Activated CD4-positive, CD25-positive, alpha-beta regulatory T cell (primary cell): ENCODE results near the gene OLIG3.

Source experiments
- DNase-seq, 4 experiments: peaks; one replicate each; lab custom pipeline; 2025; lab: John Stamatoyannopoulos, UW

The OLIG3 gene

GRCh38 chr6:137494281-137494987, at the start of gene OLIG3:
TSS of gene OLIG3 (minus strand) at chr6:137494394. CDS start at chr6:137494170, 224 bp downstream.
- DNase-seq: no peak

GRCh38 chr6:137543114-137543513, 48.9 kb upstream of the OLIG3 start:
- no peak for DNase-seq

DNA sequence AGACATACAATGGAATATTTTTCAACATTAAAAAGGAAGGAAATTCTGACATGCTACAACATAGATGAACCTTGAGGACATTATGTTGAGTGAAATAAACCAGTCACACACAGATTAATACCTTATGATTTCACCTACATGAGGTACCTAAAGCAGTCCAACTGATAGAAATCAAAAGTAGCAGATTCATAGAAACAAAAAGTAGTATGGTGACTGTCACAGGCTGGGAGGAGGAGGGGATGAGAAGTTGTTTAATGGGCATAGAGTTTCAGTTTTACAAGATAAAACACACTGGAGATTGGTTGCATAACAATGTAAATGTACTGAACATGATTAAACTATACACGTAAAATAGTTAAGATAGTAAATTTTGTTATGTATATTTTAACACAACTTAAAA, 48.5 kb upstream of the OLIG3 start:
- DNase-seq: no peak

- no peak for DNase-seq
Observed at GRCh38 chr6:137541534-137542063, 47.4 kb upstream of the OLIG3 start.

DNA sequence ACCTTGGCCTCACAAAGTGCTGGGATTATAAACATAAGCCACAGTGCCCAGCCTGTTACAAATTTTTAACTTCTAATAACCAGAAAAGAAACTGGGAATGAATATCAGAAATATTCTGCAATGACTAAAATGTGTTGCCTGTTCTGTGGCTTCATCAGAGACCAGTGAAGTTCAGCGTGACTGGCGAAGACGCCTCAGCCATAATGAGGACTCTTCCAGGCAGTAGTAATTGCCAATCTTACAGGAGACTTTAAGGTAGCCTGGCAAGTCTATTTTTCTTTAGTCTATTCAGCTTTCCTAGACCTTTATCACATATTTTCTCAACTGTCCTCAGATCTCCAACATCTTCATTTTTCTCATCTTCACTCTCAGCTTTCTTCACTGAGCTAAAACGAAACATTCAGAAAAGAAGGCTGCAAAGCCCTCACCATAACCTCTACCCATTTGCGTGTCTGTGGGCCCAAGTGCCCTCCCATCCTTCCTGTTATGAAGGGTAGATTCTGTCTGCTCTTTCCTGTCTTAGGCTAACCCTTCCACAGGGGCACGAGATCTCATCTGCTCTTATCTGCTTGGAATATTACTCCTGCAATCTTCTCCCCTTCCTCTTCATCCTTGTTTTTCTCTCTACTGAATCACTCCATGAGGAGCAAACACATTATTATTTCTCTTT, 42.0 kb upstream of the OLIG3 start:
- DNase-seq: no peak

- DNase-seq: no peak
Observed at GRCh38 chr6:137531376-137532092, 37.3 kb upstream of the OLIG3 start.

GRCh38 chr6:137530404-137530803, 36.2 kb upstream of the OLIG3 start:
- no peak for DNase-seq

- DNase-seq: no peak
Observed at GRCh38 chr6:137522831-137523230, 28.6 kb upstream of the OLIG3 start.

DNA sequence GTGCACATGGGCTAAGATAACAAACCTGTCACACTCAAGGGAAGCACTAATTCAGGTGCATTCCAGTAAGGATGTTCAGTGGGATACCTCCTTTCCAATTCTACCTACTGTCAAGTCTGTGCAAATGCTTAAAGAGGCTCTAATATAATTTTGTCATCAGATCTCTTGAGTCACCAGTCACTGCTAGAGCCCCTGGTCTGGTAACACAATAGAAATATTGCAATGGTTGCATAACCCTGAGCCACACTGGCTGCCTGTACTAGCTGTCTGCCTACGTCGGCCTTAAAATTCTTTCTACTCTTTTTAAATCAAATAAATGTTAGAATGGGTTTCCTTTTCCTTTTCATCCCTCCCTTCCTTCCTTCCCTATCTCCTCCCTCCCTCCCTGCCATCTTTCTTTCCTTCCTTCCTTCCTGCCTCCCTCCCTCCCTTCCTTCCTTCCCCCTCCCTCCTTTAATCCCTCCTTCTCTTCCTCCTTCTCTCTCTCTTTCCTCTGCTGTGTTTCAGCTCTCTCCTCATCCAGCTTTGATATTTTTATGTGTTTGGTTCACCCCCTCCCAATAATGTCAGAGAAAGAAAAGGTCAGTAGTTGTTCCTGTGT, 28.1 kb upstream of the OLIG3 start:
- no peak for DNase-seq

DNA sequence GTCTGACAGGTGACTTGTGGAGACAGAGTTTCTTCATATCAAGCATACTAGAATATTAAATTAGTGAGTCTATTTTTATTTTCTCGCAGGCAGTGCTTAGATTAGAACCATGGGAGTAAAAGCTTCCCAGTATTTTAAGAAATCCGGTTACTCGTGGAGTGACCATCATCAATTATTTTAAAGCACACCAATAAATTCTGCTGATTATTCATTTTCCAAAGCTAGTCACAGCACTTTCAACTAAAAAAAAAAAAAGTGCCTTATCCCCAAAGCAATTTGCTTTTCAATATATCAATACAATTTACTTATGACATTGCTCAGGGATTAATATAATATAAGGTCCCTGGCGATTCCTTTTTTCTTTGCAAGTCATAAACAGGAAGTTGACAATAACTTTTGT, 26.3 kb upstream of the OLIG3 start:
- no peak for DNase-seq

DNA sequence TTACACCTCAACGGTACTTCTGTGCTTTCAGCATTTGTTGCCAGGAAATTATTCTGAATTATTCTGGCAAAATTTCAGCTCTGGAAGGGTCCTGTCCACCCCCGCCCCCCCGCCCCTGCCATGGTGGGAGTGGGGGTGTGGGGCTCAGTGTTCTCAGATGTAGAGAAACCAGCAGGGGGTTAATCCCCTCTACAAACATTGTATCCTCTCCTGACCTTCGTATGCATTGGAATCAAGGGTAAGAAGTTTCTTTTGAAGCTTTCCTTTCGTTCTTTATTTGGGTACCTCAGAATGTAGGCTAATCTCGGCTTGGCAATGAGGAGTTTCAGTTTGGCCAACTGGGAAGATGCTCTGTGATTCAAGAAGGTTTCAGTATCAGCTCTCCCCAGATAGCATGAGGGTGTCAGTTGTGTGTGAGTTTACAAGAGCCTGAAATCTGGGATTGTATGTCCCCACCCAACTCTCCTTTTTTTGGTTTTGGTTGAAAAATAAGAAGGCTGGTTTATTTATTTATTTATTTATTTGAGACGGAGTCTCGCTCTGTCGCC, 25.5 kb upstream of the OLIG3 start:
- no peak for DNase-seq

DNA sequence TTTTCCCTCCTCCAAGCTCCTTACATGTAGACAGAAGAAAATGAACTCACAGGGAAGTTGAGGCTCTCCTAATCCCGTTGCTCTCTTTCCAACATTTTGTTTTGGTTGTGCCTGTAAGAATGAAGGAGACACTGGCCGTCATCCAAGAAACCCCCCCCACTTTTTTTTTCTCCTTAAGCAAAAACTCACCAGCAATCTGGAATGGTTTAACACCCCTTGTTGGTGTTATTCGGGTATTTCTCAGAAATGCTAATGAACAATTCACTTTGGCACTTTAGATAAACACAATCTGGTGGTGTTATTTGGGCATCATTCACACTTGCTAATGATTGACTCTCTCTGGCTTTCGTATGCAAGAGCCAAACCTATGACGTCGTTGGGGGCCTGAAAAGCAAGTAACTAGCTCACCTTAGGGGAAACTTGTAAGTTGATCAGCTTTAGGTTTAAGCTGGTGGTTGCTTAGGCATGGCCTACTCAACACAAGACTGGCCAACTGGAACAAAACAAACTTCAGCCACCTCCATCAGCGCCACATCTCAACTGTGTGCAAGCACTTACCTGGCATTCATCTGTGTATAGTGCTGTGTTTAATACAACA, 24.3 kb upstream of the OLIG3 start:
- DNase-seq: no peak

- DNase-seq: no peak
Observed at GRCh38 chr6:137514418-137514817, 20.2 kb upstream of the OLIG3 start.

- DNase-seq: no peak
Observed at GRCh38 chr6:137512757-137513605, 18.8 kb upstream of the OLIG3 start.

DNA sequence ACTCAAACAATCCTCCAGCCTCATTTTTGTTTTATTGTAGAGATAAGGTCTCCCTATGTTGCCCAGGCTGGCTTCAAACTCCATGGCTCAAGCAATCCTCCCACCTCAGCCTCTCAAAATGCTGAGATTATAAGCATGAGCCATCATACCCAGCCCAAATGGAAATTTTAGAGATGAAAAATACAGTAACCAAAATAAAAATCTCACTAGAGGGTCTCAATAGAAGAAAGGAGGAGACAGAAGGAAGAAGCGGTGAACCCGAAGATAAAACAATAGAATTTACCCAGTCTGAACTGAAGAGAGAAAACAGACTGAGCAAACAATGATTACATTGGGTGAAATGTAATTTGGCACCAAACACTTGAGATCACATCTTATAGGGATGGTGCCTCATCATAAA, 16.7 kb upstream of the OLIG3 start:
- DNase-seq: no peak

- DNase-seq: no peak
Observed at GRCh38 chr6:137498481-137499190, 4.4 kb upstream of the OLIG3 start.

GRCh38 chr6:137497721-137498463, 3.7 kb upstream of the OLIG3 start:
- no peak for DNase-seq

DNA sequence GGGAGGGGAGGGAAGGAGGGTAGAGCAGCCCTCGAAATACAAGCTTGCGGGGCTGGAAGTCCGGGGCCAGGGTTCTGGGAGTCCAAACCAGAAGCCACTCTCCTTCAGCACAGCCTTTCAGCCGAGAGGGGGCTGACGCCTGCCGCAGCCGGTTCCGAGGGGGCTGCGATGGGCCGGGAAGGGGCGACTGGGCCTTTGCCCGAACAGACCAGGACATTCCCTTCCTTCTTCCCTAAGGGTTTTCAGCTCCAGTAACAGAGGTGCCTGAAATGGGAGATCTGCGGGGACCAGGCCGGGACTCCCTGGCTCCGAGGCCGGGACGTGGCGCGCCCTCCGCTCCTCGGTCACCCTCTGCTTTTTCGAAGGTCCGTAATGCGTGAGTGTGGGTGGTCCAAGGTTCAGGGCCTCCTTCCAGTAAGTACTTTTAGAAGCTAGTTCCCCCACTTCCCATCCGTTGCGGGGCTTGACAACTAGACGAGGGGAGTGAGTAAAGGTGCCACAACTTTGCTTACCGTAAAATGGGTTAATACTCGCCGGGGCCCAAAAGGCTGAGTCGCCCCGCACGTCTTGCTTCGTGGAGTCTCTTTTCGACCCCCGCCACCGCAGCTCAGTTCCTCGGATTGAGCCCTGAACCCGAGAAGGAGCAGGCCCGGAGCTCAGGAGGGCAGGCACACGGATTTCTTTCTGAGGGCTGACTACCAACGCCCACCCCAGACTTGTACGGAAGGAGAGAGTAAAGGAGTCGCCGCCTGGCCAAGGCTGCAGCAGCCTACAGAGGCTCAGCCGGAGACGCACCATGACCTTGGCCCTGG, 2.9 kb upstream of the OLIG3 start:
- DNase-seq: no peak

DNA sequence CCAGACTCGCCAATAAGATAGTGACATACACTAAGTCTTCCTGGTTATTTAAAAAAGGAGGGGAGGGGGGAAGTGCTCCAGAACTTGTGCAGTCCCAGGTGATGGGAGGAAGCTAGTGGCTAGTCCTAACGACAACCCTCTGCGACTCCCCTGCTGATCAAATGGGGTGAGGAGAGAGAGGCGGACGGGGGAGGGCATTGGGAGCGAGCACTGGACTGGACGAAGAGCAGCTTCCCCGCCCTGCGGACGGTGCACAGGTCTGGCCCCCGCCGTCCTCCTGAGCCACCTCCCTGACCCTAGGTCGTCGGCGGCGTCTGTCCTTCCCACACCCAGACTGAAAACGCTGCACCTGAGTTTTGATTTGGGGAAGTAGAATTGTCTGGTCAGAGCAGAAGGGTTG, 2.2 kb upstream of the OLIG3 start:
- DNase-seq: no peak
